NCI-H345 treated with DMSO at 0.1 percent for 48 hours (cell line): ENCODE measurements around the gene TNFAIP8L3.

Source experiments
- DNase-seq: peaks from one replicate; lab custom pipeline; 2025; ENCODE audit not compliant: unreplicated experiment; lab: John Stamatoyannopoulos, UW

TNFAIP8L3 gene

DNA sequence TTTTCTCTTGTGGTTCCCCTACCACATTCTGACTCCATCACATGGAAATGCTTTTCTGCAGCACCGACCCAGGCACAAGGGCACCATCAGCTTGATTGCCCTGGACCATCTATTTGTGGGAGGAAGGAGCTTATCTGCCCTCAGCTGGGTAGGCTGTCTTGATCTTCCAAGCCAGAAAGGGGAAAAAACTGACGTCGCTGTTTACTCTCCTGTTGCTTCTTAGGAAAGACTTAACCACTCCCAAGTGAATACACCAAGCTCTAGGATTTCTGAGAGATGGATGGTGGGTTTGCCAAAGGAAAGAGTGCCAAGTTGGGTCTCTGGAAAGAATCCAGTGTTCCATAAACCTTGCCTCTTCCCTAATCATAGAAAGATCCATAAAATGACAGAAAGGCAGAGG is 4.0 kb downstream of the TNFAIP8L3 start:
- no peak for DNase-seq

DNA sequence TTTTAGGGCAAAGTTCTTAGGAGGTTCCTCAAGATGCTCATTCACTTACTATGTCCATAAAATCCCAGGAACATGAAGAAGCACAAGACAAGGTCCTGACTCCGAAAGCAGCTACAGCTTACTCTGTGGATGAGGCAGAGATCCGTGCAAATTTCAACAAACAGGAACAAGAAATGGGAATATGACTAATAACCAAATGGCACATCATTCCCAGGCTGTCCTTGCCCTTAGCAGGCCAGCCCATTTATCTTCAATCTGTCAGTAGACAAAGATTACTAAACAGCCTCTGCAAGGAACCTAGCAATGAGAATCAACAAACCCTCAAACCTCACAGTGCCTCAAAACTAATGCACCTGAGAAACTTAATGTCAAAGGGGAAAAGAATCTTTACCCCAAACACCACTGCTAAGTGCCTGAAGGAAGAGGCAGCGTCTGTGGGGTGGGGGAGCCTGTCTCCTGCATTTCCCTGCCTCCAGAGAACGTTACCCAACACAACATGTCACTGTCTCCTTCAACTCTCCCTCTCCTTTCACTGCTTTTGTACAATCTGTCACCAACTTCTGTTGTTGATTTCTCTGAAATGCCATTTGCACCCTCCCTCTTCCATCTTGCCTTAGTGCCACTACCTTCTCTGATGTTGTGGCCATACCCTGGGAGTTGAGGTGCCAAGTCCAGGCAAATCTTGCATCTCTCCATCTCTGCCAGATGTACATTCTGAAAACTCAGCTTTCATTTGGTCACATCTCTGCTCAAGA is 4.8 kb downstream of the TNFAIP8L3 start:
- no peak for DNase-seq

DNA sequence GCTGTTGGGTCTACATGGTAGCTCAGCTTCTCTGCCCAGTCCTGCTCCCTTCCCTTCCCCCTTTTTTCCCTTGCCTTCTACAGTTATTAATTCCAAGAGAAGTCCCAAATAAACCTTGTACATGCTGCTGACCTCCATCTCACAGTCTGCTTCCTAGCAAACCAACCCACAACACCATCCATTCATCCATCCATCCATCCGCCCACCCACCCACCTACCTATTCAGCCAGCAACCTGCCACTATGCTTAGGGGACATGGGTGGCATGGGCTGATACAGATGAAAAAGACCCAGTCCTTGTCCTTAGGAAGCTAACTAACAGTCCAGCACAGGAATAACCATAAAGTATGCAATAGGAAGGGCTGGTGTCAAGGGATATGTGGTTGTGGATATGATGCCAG is 5.7 kb downstream of the TNFAIP8L3 start:
- DNase-seq = no peak

DNA sequence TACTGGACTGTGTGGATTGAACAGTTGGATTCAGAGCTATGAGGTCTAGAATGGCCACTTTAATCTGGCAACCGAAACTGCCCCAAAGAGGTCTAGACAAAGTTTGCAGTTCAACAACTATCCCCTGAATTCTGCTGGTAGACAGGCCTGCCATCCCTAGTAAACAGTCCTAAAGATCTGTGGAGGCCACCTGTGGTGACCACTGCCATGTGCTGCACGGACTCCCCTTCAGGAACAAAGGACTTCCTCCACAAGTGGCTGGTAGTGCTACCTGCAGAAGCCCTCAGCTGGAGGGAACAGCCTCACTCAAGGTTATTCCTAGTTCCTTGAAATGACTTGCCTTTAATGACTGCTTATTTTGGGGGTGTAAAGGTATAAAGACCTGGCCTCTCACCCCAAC is 6.1 kb downstream of the TNFAIP8L3 start:
- no peak for DNase-seq

DNA sequence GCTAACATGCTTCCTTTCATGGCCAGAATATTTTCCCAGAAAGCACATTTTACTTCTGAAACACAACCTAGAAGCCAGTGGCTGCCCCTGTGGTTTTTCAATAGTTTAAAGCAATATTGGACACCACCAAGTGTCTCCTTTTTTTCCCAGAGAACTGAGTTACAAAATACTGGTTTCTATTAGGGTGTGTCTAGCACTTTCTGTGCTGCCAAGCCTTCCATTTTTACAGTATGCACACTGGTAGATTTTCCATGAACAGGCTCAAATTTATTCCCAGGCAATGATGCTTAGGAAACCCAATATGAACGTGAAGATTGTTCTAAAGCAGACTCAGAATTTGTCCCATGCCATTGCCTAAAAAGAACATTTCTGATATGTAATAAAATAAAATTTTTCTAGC is 7.2 kb downstream of the TNFAIP8L3 start:
- no peak for DNase-seq

DNA sequence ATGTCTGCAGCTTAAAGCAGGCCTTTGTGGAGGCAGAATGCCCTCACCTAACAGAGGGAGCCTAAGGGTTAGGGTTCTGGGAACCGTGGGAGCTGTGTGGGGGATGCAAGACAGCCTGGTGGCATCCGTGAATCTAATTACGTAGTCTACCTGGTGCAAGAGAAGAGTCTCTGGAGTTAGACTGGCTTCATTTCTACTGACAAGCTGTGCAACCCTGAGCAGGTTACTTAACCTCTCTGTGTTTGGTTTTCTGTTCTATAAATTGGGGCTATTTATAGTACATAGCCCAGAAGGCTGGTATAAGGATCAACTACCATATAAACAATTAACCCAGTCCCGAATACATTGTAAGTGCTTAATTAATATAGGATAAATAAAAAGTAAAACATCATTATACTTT is 8.3 kb downstream of the TNFAIP8L3 start:
- DNase-seq = no peak

DNA sequence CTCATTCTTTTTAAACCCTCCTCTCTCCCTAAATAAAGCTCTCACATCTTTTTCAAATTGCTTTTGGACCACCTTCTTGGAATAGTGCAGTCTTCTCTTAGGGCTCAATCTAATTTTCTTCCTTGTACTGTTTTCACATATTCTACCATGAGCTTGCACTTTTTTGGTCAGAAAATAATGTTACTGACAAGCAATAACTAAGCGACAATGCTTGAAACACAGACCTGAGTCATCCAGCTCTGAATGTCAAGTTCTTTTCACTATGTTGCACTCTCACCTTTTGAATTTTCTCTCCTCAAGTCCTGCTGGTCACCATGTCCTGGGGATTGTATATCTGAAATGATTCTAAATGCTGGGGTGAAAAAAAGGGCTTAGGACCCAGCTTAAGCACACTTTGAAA is 8.9 kb downstream of the TNFAIP8L3 start:
- DNase-seq = no peak

DNA sequence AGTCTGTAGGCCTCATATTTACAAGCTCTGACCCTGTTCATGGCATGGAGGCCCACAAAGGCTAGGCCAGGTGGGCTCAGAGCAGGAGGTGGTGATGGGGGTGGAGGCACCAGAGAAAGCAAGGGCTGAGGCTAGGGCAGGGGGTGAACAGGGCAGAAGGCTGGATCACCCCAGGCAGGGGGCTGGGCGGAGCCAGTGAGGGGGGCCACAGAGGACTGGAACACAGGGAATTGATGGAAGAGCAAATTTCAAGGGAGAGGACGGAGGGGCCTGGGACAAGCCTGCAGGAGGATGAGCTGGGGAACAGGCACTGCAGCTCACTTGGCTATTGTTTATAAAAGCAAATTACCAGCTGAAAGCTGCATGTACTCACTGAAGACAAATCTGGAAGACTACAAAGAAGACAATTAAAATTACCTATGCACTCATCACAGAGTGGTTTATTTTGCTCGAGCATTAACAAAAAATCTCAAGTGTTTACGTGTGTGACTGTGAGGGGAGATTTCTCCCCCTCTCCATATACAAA is 11.0 kb downstream of the TNFAIP8L3 start:
- no peak for DNase-seq

DNA sequence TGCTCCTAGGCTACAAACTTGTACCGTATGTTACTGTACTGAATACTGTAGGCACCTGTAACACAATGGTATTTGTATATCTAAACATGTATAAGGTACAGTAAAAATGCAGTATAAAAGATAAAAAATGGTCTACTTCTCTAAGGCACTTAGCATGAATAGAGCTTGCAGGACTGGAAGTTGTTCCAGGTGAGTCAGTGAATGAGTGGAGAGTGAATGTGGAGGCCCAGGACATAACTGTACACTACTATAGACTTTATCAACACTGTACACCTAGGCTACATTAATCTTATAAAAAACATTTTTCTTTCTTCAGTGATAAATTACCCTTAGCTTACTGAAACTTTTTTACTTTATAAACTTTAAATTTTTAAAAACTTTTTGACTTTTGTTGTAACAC is 12.5 kb downstream of the TNFAIP8L3 start:
- no peak for DNase-seq

DNA sequence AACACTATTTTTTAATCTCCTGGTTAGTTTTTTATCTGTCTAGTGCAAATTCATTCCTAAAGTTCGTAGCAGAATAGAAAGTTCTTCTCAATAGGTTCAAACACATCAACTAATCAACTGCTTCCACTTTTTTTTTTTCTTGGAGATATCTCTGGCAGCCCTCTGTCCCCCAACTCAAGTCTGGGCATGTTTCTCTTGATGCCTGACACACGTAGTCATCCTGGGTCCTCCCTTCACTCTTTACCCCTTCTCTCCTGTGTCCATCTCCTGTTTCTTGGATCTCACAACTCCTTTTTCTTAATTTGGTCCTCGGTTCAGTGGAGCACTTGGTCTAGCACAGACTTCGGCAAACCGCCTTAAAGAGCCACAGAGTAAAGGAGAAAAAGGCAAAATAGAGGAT is 14.4 kb downstream of the TNFAIP8L3 start:
- DNase-seq = no peak

DNA sequence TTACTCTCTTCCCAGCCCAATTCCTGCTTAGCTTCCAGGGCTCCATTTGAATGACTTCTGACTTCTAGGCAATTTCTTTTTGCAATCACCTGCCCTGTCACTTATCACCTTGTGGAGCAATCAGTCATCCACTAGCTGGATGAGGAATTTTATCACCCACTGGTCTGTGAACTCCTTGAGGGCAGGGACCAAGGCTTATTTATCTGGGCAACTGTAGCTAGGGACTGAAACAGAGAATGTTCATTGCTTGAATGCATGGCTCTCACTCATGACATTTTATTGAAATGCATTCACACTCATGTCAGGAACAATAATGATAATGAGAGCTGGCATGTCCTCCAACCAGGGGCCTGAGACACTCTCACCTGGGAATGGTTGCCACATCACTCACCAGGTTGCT is 15.5 kb downstream of the TNFAIP8L3 start:
- DNase-seq = no peak

DNA sequence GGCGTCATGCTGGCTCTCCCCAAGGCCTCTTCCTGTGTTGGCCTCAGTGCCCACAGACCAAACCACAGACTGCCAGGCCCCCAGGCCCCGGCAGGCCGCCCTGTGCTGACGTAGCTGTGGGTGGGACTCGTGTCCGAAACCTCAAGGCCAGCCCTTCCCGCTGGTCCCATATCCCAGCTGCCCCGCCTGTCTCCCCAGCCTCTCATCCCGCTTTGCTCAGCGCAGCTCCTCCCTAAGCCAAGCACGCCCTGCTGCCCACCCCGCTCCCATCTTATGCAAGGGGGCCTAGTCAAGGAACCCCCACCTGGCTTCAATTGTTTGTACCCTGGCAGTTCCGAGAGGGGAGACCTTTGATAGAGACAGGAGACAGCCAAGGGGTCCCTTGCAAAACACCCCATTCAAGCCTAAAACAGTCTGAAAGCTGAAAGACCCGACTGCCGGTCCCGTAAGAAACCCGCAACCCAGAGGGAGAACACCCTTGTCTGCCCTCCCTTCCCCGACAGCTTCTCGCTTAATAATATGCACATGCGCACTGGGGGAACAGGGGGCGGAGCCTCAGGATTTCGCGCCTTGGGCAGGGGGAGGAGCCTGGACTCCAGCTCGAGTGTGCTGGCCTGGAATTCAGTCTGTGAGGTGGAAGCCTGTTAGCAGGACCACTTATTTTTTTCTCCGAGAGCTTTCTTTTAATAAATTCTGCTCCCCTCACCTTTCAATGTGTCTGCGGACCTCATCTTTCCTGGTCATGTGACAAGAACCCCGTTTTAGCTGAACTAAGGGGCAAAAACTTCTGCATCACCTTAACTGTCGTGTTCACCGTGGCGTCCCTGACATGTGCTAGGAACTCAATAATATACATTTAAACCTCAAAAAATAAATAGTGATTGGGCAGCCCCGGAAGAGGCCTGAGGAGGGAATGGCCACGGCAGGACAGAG is 17.2 kb downstream of the TNFAIP8L3 start:
- no peak for DNase-seq

DNA sequence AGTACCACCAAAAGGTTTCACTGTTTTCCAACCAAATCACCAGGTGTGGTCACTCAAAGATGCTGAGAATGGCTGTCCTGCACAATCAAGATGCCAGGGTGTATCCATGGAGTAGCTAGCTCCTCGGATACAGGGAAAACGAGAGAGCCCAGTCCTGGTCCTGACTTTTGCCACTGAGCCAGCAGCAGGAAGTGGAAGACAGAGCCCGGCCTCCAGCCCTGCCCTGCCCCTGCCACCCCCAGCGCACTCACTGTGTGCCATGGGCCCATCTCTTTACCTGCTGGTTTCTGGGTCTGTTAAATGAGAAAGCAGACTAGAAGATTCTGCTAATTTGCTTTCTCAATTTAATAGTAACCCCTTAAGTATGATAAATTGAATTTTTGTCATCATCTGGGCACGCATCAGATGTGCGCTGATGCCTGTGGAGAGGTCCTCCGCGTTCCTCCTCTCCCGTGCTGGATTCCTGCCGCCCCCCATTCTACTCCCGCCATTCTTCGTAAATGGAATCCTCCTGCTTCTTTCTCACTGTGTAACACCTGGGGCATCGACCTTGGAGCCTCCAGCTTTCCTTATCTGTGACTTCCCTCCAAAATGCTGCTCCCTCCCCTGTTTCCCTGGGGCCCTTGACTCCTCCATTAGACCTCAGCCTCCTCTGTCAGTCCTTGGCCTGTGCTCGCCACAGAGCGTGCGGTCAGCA is 18.0 kb downstream of the TNFAIP8L3 start:
- no peak for DNase-seq

DNA sequence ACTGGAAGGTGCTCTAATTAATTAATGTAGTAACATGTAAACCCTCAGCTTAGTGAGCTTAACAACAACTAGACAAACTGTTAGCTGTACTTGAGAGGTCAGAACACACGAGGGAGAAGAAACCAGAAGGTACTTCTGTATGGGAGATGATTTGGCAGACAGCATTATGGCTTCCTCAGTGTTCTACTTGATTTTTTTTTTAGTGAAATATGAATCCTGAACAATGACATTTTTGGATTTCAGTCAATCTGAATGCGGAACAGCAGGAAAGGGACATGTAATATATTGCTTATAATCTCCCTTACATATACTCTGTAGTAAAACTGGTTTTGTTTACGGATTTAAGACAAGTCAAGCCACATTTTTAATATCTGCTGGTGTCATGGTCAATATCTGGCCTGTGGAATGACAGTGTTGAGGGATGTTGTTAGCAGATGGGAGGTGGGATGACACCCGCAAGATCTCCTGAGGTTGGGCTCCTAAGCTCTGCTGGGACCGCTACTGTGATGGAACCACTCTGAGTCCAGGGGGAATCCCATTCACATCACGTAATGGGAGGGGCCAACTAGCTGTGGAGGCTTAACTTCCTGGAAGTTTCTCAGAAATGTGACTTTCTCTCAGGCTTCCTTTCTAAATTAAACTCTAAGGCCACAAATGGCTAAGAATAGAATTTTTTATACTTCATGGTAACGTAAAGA is 18.7 kb downstream of the TNFAIP8L3 start:
- no peak for DNase-seq

DNA sequence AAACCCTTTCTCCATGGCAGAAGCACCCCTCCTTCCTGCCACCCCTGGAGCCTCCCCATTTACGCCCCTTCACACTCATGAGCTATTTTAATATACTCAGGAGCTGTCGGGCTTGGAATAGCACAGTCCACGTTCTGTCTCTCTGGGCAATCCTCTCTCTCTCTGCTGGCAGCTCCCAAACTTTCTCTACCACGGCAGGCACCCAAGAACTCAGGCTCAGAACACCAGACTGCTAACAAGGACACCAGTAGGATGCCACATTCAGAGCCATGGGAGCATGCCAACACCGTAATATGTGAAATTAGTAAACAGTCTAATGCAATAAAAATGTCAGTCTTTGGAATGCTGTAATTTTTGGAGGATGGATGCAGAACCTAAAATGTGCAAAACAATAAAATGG is 19.3 kb downstream of the TNFAIP8L3 start:
- no peak for DNase-seq

DNA sequence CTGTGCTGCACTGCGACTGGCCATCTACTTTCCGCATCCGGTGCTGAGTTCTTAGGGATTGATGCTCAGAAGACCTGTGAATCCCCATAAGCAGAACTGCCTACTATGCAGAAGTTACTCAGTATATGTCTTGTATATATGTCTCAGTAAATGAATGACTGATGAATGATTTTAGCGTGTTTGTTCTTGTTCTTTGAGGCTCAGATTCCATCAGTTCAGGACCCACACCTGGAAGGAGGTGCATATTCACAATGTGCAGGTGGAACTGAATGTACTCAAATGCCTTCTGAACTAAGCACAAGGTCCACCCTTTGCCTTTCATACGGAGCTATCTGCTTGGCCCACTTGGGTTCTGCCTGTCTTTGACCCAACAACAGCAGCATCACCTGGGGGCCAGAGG is 19.8 kb downstream of the TNFAIP8L3 start:
- DNase-seq = no peak

DNA sequence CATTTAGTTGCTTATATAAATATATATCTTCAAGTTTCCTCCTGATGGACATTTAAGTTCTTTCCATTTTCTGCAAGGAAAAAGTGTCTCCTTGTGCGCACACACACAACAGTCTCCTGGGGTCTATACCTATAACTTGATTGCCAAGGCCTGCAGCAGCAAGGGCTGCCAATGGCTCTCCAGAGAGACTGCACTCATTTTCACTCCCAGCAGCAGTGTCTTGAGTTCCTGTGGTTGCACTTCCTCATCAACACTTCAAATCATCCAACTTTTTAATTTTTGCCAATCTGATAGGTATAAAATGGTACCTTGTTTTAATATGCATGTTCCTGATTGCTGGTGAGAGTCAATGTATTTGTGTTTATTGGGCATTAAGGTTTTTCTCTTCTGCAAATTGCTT is 23.1 kb downstream of the TNFAIP8L3 start:
- DNase-seq = no peak

DNA sequence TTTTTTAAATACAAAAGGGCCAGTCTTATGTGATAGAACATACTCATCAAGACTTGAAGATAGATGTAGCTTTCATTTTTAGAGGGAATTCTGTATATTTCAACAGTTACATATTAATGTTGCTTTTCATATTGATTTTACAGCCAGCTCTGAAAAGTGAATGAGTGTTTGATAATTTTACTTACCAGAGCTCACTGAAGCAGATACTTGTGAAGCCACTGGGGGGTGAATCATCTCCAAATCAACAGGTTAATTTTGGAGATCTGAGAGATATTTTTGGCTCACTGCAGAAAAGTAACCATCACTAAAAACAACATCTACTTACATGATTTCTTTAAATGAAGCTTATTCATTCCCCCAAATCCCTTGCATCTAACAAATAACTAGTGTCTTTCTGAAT is 24.7 kb downstream of the TNFAIP8L3 start:
- DNase-seq = no peak

DNA sequence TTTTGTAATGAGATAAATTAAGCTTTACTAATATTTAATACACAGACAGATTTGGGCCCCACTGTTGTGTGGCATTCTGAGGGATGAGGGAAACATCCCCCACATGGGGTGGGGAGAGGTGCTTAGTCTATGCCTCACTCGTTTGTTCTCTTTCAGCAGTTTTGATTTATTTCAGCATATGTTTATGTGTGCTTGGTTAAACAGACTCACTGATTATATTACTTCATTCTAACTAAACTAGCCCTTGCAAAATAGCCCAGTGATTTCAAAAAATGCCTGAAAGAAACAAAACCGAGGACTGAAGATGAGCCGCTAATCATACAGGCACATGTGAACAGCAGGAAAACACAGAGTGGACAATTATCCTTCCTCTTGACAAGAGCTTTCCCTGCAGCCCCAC is 27.2 kb downstream of the TNFAIP8L3 start:
- DNase-seq = no peak

DNA sequence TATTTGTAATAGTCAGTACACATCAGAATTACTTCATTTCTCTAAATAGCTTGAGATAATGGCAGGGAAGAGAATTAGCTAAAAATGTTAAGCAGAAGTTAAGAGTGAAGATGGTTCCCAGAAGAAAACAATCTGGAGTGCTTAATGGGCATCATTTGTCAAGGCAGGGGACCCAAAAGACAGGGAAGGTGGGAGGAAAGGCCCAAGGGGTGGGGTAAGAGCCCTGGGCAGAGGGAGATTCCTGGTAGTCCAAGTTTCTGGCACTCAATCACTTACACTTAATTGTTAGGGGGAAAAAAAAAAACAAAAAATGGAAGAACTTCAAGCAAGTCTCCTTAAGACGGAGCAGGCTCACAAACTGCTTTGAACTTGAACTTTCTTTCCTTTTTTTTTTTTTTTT is 28.9 kb downstream of the TNFAIP8L3 start:
- no peak for DNase-seq

DNA sequence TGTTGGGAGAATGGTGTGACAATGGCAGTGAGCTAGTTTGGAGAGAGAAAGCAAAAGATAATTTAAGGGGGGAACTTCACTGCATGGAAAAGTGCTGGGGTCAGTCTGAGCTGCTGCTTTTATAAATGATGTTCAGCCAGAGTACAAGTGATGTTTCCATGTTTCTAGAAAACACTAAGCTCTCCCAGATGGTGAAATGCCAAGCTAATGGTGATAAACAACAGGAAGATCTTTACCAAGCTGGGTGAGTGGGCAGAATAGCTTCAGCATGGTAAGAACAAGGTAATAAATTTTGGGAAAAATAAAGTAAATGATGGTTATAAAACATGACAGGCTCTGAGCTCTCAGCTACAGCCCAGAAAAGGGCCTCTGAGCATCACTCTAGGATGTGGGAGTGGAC is 29.4 kb downstream of the TNFAIP8L3 start:
- no peak for DNase-seq
